Epithelial cell of esophagus (primary cell): ENCODE results near the gene PSEN2.

Experiments
- DNase-seq: peaks from one replicate; pipeline ENCODE4 v3.0.0; 2010; ENCODE audit warnings: low read depth
- H3K4me3 ChIP-seq: 2 replicates; pipeline ENCODE4 v1.5.1; 2011; ENCODE audit warnings: mild to moderate bottlenecking, low read length, control low read depth
- CTCF ChIP-seq: IDR thresholded peaks from 2 replicates; pipeline ENCODE4 v1.5.1; 2011; ENCODE audit warnings: low read depth, mild to moderate bottlenecking, low read length, control low read depth, inconsistent platforms; ENCODE audit not compliant: insufficient read depth; ENCODE audit errors: missing control alignments

The PSEN2 gene

GRCh38 chr1:226870401-226871279, at the start of gene PSEN2:
TSS of gene PSEN2 (plus strand) at chr1:226870616. CDS start at chr1:226881908, 11,292 bp downstream.
- peak within 1 kb of the TSS; percentile 48 for H3K4me3 ChIP-seq
- DNase-seq: peak; percentile 46
- no peak for TF ChIP-seq CTCF

DNA sequence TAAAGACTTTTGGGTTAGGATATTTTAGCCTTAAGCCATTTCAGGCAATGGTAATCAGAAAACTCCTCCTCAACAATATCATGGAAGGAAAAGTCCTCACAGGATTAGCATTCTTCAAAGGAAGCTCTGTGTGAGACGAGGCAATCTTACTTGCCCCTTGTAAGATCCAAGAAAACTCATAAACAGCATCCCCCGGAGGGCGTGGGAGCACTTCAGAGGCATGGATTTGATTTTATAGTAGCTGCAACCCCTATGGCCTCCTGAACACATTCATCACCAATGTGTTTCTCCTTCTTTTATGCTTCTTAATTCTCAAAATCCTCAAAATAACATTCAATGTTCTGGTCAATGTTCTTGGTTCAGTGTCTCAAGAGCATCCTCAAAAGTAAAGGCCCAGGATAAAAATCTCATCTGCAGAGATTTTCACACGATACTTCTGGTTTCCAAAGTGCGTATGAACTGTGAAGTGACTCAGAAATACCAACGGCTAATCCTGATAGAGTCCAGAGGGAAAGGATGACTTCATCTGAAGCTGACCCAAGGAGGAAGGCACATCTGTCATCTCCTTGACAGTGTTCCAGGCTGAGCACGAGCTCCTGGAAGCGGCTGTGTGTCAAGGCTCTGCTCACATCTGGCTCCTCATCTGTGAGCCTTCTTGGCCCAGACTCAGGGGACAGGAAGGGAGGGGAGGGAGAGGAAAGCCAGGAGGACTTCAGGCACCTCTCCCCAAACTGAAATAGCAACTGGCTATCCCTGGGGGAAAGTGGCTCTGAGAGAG, 49.3 kb upstream of the PSEN2 start:
- H3K4me3 ChIP-seq: no peak overlapping the region
- peak; percentile 95 for DNase-seq
- TF ChIP-seq CTCF: no peak

DNA sequence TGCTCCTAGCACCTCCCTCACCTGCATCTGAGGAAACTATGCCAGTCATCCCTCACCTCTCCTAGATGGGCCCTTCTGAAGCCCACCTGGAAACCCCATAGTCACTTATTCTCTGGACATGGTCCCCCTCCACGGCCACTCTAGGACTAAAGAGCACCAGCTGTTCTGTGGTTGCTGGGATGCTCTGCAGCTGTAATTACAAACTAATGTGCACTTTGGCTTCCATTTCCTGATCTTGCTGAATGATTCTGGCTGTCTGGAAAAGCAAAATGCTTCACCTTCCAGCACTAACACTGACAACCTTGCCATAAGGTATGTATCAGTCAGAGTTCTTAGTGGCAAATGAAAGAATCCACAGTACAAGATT, 48.7 kb upstream of the PSEN2 start:
- no peak overlapping the region for H3K4me3 ChIP-seq
- TF ChIP-seq CTCF: no peak
- no peak for DNase-seq

DNA sequence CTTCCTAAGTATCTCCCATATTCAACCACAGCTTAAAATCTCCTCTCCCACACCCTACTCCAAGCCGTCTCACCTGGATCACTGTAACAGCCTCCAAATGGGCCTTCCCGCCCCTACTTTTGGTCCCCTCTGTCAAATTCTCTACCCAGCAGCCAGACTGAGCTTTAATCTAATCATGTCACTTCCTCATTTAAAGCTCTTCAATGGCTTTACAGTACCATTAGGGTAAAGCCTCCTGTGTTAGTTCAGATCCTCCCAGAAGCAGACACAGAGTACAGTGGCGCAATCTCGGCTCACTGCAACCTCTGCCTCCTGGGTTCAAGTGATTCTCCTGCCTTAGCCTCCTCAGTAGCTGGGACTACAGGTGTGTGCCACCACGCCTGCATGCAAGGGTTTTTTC, 46.8 kb upstream of the PSEN2 start:
- no peak overlapping the region for H3K4me3 ChIP-seq
- no peak for TF ChIP-seq CTCF
- no peak for DNase-seq

DNA sequence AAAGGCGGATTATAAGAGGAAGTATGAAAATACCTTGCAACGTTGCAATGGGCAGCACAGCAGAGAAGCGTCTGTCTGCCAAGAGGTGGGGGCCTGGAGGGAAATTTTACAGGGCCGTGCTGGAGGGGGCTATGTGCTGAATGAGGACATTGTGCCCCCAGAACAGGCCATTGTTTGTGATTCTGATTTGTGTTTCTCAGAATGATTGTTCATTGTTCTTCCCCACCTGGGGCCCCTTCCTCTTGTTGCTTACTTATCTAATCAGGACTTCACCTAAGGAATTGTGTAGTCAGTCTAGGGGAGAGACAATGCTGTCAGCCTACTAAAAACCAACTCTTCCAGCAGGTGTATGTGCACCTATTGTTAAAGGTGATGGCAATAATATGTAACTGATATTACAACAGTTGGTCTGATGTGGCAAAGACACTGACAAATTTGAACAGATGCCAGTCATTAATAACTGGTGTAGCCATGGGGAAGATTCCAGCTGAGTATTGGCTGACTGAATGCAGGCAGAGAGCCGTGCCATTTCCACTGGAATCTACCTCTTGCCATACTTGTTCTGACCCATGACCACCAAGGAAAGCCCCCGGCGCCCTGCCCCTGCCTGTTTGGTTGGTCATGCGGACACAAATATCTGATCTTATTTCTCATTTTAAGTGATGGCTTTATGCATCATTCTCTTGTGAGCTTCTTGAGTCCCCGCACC, 45.2 kb upstream of the PSEN2 start:
- TF ChIP-seq CTCF: no peak
- no peak overlapping the region for H3K4me3 ChIP-seq
- DNase-seq: no peak

DNA sequence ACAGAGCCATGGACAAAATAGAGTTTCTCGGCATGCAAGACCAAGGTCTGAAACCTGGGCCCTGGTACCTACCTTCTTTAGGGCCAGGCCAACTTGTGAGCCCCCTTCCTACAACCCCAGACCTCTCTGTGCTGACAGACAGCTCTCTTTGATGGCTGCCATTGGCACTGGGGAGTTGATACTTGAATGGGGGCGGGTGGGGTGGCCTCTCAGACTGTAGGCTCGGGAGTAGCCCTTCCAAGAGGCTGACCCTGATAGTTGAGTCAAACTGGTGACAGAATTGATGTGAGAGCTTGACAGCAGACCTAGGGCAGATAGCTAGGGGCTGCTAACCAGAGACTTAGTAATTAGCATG, 44.7 kb upstream of the PSEN2 start:
- no peak for TF ChIP-seq CTCF
- no peak for DNase-seq
- no peak overlapping the region for H3K4me3 ChIP-seq
